Body of pancreas (tissue), 4 donors: Measurements from ENCODE around the gene GPA33.

Experiments used
- POLR2A ChIP-seq, 3 donors: fragments of 450-650 bp; IDR thresholded peaks; one replicate each; pipeline ENCODE4 v1.6.1; 2016; ENCODE audit warnings: antibody characterized with exemption in 3 of 3, mild to moderate bottlenecking in 2 of 3
- TF ChIP-seq, protein P1 (sequence below), 7 experiments: fragments of 450-650 bp in 4 of 7; fragments of 200-600 bp in 3 of 7; sonication (generic) in 3 of 7; IDR thresholded peaks; one replicate each; pipeline ENCODE4 v1.5.1; 2016 to 2019; ENCODE audit warnings: antibody characterized with exemption in 7 of 7

DNA sequence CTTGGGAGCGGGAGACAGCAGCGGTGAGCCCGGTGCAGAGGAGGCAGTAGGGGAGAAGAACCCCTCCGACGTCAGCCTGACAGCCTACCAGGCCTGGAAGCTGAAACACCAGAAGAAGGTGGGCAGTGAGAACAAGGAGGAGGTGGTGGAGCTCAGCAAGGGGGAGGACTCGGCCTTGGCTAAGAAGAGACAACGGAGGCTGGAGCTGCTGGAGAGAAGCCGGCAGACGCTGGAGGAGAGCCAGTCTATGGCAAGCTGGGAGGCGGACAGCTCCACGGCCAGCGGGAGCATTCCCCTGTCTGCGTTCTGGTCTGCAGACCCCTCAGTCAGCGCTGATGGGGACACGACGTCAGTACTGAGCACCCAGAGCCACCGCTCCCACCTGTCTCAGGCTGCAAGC is 36.6 kb upstream of the GPA33 start:
- TF ChIP-seq, protein P1, sequence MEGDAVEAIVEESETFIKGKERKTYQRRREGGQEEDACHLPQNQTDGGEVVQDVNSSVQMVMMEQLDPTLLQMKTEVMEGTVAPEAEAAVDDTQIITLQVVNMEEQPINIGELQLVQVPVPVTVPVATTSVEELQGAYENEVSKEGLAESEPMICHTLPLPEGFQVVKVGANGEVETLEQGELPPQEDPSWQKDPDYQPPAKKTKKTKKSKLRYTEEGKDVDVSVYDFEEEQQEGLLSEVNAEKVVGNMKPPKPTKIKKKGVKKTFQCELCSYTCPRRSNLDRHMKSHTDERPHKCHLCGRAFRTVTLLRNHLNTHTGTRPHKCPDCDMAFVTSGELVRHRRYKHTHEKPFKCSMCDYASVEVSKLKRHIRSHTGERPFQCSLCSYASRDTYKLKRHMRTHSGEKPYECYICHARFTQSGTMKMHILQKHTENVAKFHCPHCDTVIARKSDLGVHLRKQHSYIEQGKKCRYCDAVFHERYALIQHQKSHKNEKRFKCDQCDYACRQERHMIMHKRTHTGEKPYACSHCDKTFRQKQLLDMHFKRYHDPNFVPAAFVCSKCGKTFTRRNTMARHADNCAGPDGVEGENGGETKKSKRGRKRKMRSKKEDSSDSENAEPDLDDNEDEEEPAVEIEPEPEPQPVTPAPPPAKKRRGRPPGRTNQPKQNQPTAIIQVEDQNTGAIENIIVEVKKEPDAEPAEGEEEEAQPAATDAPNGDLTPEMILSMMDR (IDR thresholded peaks at IDR 0.05) = no peak
- TF ChIP-seq POLR2A (IDR thresholded peaks at IDR 0.05) = no peak
